ENCODE results near the gene ASCC2.
A peak's percentile ranks its signal among the peaks of the same experiment; 100 is the strongest.

ASCC2 gene, protein sequence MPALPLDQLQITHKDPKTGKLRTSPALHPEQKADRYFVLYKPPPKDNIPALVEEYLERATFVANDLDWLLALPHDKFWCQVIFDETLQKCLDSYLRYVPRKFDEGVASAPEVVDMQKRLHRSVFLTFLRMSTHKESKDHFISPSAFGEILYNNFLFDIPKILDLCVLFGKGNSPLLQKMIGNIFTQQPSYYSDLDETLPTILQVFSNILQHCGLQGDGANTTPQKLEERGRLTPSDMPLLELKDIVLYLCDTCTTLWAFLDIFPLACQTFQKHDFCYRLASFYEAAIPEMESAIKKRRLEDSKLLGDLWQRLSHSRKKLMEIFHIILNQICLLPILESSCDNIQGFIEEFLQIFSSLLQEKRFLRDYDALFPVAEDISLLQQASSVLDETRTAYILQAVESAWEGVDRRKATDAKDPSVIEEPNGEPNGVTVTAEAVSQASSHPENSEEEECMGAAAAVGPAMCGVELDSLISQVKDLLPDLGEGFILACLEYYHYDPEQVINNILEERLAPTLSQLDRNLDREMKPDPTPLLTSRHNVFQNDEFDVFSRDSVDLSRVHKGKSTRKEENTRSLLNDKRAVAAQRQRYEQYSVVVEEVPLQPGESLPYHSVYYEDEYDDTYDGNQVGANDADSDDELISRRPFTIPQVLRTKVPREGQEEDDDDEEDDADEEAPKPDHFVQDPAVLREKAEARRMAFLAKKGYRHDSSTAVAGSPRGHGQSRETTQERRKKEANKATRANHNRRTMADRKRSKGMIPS

GRCh38 chr22:29837741-29838598 lies at the start of gene ASCC2:
Gene ASCC2 (minus strand): TSS chr22:29838274. CDS start chr22:29832325, 5,949 bp downstream.
- no peak for TF ChIP-seq CTCF (IDR thresholded peaks at IDR 0.05; ENCODE audit: extremely low read depth, missing control alignments)
- peak; percentile 99 for DNase-seq (ENCODE audit: low spot score)

GRCh38 chr22:29887358-29887757 lies 49.3 kb upstream of the ASCC2 start:
- TF ChIP-seq CTCF (IDR thresholded peaks at IDR 0.05; ENCODE audit: extremely low read depth, missing control alignments) = no peak
- no peak for DNase-seq (ENCODE audit: low spot score)

DNA sequence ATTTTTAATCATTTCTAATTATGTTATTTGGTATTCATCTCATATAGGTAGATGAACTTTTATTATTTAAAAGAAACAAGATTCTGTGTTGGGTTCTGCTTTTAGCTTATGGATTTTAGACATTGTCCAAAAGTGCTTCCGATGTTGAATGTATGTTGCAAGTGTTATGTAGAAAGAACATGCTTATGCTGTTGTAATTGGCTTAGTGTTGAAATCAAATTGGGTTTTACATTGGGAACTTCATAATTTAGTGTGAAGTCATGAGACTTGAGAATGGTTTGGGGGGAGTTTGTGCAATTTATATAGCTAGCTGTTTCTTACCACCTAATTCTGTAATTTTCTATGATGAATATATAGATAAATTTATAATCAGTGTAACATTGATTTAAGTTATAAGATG lies 48.5 kb upstream of the ASCC2 start:
- no peak for TF ChIP-seq CTCF (IDR thresholded peaks at IDR 0.05; ENCODE audit: extremely low read depth, missing control alignments)
- DNase-seq (ENCODE audit: low spot score) = no peak

GRCh38 chr22:29885610-29886009 lies 47.5 kb upstream of the ASCC2 start:
- no peak for TF ChIP-seq CTCF (IDR thresholded peaks at IDR 0.05; ENCODE audit: extremely low read depth, missing control alignments)
- DNase-seq (ENCODE audit: low spot score) = no peak

DNA sequence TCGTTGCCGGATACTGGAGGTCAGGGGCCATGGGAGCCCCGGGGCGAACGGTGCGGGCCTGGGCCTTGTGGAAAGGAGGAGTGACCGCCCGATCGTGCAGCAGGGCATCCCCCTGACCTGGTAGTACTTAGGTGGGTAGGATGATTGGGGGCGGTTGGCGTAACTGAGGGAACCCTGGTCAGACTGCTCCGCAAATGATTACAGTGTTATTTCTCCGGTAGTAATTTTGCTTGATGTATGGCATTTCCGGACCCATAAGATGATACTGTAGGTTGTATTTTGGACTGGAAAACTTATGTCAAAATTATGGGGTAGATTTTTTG lies 45.7 kb upstream of the ASCC2 start:
- TF ChIP-seq CTCF (IDR thresholded peaks at IDR 0.05; ENCODE audit: extremely low read depth, missing control alignments) = peak; percentile 14
- DNase-seq (ENCODE audit: low spot score) = no peak

DNA sequence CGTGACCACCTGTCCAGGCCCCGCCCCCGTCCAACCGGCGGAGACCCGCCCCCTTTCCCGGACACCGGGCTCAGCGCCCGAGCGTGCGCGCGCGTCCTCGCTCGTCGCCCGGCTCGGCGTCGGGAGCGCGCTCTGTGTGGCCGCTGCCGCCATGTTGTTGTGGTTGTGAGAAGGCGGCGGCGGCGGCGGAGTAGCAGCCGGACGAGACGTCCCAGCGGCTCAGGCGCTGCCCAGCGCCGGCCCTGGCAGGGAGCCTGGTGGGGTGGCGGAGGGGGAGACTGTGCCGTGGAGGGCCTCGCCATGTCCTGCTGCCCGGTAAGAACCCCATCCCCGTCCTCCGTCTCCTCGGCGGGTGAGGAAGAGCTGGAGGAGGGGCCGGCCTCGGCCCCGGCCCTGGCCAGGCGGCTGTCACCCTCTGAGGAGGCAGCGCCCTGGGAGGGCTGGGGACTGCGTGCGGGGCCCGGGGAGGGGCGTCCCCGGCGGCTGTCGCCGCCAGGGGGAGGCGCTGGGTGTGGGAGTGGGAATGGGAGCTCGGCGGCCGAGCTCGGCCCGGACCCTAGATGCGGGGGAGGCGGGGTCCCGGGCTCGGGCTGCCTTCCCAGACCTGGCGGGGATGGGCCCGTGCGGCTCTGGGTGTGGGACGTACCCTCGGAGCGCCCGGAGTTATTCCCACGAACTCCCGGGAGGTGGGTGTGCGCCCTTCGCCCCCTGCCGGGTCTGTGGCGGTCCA lies 45.1 kb upstream of the ASCC2 start, which contains the start of gene MTMR3:
MTMR3 (plus strand) TSS at position 130 of the 730 bp plus-strand sequence. CDS start 87,886 bp downstream, outside the sequence.
- DNase-seq (ENCODE audit: low spot score) = peak; percentile 87
- TF ChIP-seq CTCF (IDR thresholded peaks at IDR 0.05; ENCODE audit: extremely low read depth, missing control alignments) = no peak
